ENCODE results near the gene DMTF1.

The DMTF1 gene

DNA sequence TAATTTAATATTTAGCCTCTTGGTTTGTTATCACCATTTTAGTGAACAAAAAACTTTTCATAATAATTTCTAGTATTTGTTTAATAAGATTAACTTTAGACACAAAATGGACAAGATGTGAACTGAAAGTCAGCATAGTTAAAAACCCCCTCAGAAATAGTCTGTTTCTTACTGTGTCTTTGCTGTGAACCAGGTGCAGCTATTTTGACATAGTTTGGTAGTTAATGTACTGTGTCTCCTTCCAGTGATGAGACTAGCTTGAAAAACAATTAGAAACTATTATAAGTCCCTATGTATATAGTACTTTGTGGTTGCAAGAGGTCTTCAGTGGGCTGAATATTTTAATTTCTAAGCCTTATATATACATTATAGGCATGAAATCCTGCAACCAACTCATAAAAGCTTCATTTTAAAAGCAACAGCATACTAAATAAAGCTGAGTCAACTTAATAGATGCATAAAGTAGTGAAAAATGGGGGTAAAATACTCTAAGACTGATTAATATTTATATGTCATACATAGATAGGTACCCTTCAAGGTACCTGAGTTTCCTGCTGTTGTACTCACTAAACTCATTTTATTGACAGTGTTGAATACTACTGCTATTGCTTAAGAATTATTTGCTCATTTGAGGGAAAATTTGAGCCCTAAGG is 19.2 kb downstream of the DMTF1 start:
- TF ChIP-seq CTCF (IDR thresholded peaks at IDR 0.05; ENCODE audit: low read depth, low read length, missing control alignments) = no peak
- H3K4me3 ChIP-seq (replicated peaks; ENCODE audit: low read depth, low read length) = no peak overlapping the region
- no peak for DNase-seq (ENCODE audit: extremely low read depth, low read depth)

DNA sequence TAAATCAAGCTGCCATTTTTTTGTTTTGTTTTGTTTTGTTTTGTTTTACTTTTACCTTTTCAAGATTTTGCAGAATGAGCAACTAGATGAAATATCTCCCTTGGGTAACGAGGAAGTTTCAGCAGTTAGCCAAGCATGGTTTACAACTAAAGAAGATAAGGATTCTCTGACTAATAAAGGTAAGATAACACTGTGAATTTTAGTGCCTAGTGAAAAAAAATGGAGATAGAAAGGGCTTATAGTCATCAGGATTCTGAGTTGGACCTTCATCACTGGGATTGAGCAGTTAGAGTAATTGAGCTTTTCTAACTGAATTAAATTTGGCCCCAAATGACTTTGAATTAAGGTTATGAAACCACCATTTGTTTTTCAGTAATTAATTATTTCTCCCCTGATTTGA is 21.2 kb downstream of the DMTF1 start:
- DNase-seq (ENCODE audit: extremely low read depth, low read depth) = no peak
- no peak overlapping the region for H3K4me3 ChIP-seq (replicated peaks; ENCODE audit: low read depth, low read length)
- TF ChIP-seq CTCF (IDR thresholded peaks at IDR 0.05; ENCODE audit: low read depth, low read length, missing control alignments) = no peak

DNA sequence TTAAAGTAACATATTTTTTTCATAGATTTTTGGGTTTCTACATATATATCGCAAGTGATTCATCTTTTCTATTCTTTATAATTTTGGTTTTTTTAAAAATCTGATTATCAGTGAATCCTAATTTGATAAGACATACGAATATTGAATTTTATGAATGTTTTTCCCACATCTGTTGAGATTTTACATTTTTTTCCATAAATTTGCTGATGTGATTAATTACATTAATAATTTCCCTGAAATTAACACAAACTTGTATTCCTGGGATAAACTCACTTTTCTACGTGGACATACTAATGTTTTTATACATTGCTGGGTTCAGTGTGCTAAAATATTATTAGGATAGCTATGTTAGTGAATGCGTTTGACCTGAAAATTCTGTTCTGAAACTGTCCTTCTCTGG is 26.1 kb downstream of the DMTF1 start:
- no peak overlapping the region for H3K4me3 ChIP-seq (replicated peaks; ENCODE audit: low read depth, low read length)
- TF ChIP-seq CTCF (IDR thresholded peaks at IDR 0.05; ENCODE audit: low read depth, low read length, missing control alignments) = no peak
- DNase-seq (ENCODE audit: extremely low read depth, low read depth) = no peak

DNA sequence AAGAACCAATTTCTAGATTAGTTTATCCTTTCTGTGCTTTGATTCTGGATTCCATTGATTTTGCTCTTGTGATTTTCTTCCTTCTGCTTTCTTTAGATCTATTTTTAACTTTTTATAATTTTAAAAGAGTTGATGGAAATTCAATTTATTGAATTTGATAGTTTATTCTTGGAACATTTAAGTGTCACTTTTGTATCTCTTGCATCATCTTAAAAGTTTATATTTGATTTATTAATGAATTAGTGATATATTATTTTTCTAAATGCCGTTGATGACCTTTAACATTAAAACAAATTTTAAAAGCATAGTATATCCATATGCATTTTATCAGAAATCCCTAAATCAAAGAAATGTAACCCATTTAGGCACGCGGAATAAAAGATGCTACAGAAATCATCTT is 26.9 kb downstream of the DMTF1 start:
- TF ChIP-seq CTCF (IDR thresholded peaks at IDR 0.05; ENCODE audit: low read depth, low read length, missing control alignments) = no peak
- DNase-seq (ENCODE audit: extremely low read depth, low read depth) = no peak
- no peak overlapping the region for H3K4me3 ChIP-seq (replicated peaks; ENCODE audit: low read depth, low read length)

DNA sequence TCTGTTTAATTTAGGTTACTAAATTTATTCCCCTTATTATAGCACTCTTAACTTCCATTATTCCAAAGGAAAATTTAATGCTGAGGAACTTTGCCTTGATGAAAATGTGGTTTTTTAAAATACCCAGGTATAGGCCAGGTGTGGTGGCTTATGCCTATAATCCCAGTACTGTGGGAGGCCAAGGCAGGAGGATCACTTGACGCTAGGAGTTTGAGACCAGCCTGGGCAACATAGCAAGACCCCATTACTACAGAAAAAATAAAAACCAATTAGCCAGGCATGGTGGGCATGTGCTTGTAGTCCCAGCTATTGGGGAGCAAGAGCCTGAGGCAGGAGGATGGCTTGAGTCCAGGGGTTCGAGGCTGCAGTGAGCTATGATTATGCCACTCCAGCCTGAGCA is 34.9 kb downstream of the DMTF1 start:
- DNase-seq (ENCODE audit: extremely low read depth, low read depth) = no peak
- H3K4me3 ChIP-seq (replicated peaks; ENCODE audit: low read depth, low read length) = no peak overlapping the region
- no peak for TF ChIP-seq CTCF (IDR thresholded peaks at IDR 0.05; ENCODE audit: low read depth, low read length, missing control alignments)

DNA sequence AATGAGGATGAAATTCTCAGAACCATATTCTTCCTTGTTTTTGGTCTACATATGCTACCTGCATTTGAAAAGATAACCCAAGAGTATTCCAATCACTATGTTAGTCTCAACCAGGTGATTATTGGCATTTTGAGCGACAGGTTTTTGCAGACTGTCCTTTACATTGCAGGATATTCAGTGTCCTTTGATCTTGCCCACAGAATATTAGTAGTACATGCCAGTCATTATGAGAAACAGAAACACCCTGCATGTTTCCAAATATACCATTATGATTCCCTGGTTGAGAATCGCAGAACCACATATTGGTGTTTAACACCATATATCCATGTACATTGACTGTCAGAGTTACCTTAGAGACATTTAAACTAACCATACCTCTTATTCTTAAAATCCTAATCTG is 36.7 kb downstream of the DMTF1 start:
- no peak overlapping the region for H3K4me3 ChIP-seq (replicated peaks; ENCODE audit: low read depth, low read length)
- TF ChIP-seq CTCF (IDR thresholded peaks at IDR 0.05; ENCODE audit: low read depth, low read length, missing control alignments) = no peak
- DNase-seq (ENCODE audit: extremely low read depth, low read depth) = no peak

GRCh38 chr7:87190783-87191182 is 38.5 kb downstream of the DMTF1 start:
- no peak overlapping the region for H3K4me3 ChIP-seq (replicated peaks; ENCODE audit: low read depth, low read length)
- DNase-seq (ENCODE audit: extremely low read depth, low read depth) = no peak
- TF ChIP-seq CTCF (IDR thresholded peaks at IDR 0.05; ENCODE audit: low read depth, low read length, missing control alignments) = no peak

Data from HFF-Myc (cell line).